Measurements from ENCODE around the gene TRPV4. TPM values are rescaled to one million over a fixed set of nuclear protein-coding genes. Genes with fewer than 3 reads are reported as not detected.

Gene TRPV4
- total RNA-seq, 1 donor from 2014 or later, result not detected

DNA sequence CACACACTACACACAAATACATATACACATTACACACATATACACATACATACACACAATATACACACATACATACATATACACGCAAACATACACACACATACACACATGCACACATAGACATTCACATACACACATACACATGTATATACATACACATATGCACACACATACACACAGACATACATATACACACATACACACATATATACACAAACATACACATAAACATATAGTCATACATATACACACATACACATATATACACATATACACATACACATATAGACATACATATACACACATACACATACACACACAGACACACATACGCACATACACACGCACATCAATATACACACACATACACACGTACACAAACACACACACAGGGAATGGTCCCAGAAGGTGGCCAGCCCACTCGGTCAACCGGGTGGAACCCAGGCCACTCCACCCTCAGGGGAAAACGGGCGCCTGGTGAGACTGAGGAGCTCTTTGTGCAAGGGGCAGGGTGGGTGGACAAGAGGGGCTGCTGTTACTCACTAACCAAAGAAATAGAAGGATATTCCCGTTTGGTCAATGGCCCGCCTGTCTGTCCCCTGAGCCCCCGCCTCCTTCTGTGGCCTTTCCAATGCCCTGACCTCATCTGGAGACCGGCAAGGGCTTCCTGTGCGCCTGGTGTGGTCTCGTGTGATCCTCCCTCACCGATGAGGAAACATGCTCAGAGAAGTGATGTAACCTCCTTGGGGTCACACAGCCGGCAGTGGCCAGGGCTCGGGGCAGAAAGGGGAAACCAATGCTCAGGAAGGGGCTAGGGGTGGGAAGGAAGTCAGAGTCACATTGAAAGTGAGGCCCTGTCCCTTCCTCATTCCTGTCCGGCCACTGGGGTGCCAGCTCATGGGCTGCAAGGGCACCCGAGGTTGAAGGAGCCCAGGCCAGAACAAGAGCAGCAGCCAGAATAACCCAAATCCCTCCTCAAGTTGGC, 5.3 kb downstream of the TRPV4 start:
- no peak for DNase-seq

- DNase-seq, result no peak
Observed at GRCh38 chr12:109827080-109827479, 6.1 kb downstream of the TRPV4 start.

DNA sequence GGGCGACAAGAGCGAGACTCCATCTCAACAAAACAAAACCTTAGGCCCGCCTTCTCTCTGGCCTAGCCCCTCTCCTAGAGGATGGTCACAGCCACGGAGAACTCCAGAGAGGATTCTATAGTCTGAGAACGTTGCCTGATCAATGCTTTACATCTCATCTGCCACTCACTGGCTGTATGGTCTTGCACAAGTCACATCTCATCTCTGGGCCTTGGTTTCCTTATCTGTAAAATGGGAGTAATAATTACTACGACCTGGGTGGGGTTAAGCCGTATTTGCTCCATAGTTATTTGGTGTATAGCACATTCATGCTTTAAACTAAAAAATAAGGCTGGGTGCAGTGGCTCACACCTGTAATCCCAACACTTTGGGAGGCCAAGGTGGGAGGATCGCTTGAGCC, 8.5 kb downstream of the TRPV4 start:
- DNase-seq, result no peak

GRCh38 chr12:109822951-109823411, 10.2 kb downstream of the TRPV4 start:
- no peak for DNase-seq

- DNase-seq, result no peak
Observed at GRCh38 chr12:109822416-109822815, 10.8 kb downstream of the TRPV4 start.

- DNase-seq, result no peak
Observed at GRCh38 chr12:109821968-109822367, 11.2 kb downstream of the TRPV4 start.

GRCh38 chr12:109820816-109821381, 12.3 kb downstream of the TRPV4 start:
- DNase-seq, result no peak

- no peak for DNase-seq
Observed at GRCh38 chr12:109818905-109819500, 14.2 kb downstream of the TRPV4 start.

DNA sequence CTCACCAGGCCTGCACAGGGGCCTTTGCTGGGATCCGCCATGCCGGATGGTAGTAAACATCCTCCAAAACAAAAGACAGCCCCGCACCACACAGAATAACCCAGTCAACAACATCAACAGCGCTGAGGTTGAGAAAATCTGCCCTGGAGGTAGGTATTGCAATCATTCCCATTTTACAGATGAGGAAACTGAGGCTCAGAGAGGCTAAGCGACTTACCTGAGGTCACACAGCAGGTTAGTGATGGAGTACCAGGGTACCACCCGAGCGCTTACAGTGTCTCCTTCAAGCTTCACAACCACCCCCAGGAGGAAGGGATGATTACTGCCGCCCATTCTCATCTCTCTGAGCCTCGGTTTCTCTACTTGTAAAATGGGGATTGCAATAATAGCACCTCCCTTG, 14.9 kb downstream of the TRPV4 start:
- no peak for DNase-seq

DNA sequence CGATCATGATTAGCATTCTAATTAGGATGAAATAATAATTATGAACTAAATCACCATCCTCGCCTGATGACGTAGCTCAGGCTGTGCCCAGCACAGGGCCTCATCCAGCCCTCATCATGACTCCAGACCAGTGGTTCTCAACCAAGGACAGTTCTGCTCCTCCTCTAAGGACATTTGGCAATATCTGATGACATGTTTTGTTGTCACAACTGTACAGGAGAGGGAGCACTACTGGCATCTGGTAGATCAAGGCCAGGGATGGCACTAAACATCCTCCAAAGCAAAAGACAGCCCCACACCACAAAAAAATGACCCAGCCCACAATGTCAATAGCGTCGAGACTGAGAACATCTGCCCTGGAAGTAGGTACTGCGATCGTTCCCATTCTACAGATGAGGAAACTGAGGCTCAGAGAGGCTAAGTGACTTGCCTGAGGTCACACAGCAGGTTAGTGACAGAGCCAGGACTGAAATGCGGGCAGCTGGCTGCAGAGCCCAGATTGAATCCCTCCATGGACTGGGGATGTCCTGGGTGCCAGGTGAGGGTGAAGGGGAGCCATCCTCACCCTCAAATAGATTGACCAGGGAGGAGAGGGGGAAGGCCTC, 15.5 kb downstream of the TRPV4 start:
- no peak for DNase-seq

- no peak for DNase-seq
Observed at GRCh38 chr12:109816870-109817269, 16.3 kb downstream of the TRPV4 start.

GRCh38 chr12:109815757-109816617, 17.2 kb downstream of the TRPV4 start:
- no peak for DNase-seq

DNA sequence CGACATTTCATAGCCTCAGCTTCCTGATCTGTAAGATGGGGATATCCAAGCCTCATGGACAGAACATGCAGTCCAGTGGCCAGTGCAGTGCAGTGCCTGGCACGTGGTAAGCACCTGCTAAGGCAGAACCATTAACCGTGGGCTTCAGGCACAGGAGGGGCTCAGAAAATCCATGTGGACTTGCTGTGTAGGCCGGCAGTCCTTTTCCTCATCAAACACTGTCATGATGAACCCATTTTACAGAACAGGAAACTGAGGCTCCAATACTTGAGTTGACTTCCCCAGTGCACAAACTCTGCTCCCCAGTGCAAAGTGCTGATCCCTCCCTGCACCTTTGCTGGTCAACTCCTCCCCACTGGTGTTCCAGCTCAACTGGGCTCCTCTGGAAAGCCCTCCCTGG, 18.0 kb downstream of the TRPV4 start:
- no peak for DNase-seq

DNA sequence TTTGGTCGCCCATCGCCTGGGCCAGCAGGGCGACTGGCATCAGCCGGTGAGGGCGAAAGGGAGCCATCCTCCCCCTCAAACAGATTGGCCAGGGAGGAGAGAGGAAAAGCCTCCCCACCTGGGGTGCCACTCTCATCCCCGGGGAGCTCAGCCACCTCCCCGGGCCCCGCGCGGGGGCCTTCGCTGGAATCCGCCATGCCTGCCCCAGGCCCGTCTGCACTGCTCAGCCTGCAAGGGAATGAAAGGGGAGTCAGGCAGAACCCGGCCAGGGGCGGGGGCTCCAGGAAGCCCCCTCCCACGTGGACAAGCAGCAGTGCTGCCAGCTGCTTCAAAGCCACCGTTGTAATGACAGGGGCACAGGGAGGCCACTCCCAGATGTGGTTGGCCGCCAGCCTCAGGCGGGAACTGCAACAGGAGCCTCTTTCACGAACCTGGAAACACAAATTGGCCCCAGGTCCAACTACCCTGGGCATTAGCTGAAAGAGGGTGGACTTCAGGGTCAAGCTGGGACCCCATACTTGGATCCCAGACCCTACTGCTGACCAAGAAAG, 18.5 kb downstream of the TRPV4 start:
- no peak for DNase-seq

DNA sequence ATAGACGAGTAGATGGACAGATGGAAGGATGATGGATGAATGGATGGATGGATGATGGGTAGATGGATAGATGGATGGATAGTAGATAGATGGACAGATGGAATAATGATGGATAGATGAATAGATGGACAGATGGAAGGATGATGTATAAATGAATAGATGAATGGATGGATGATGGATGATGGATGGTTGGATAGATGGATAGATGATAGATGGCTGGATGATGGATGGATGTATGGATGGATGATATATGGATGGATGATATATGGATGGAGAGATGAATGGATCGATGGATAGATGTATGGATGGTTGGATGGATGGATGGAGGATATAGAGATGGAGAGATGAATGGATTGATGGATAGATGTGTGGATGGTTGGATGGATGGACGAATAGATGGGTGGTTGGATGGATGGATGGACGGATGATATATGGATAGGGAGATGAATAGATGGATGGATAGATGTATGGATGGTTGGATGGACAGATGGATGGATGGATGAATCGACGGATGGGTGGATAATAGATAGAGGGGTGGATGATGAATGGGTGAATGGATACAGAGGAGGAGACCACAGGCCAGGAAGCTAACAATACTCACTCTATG, 19.3 kb downstream of the TRPV4 start:
- DNase-seq, result no peak

DNA sequence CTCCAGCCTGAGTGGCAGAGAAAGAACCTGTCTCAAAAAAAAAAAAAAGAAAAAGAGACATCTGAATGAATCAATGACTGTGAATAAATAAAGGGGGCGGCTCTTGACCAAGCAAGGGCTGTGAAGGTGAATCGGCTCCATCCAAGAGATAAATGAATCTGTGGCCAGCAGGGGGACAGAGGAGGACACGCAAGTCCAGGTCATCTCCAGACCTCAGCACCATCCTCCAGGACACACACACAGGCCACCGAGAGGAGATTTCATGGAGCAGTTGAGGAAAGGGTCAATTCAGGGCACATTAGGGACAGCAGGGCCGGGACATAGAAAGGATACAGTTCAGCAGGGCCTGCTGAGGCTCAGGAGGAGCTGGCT, 21.6 kb downstream of the TRPV4 start:
- DNase-seq, result no peak

- DNase-seq, result no peak
Observed at GRCh38 chr12:109810954-109811623, 22.1 kb downstream of the TRPV4 start.

- DNase-seq, result no peak
Observed at GRCh38 chr12:109808876-109809646, 24.1 kb downstream of the TRPV4 start.

GRCh38 chr12:109807954-109808643, 25.1 kb downstream of the TRPV4 start:
- no peak for DNase-seq
